Epithelial cell of umbilical artery (primary cell): ENCODE measurements around the gene OVOL2. TPM values are rescaled to one million over a fixed set of nuclear protein-coding genes. Genes with fewer than 3 reads are reported as not detected.

Source experiments
- total RNA-seq: library from RNA; depleted of rRNA; stranded (reverse); fragments of >200 nt; gene quantifications from 2 replicates; pipeline ENCODE4 v1.2.3, GENCODE V29; 2014

OVOL2 gene
- not detected in 2 replicates for total RNA-seq

DNA sequence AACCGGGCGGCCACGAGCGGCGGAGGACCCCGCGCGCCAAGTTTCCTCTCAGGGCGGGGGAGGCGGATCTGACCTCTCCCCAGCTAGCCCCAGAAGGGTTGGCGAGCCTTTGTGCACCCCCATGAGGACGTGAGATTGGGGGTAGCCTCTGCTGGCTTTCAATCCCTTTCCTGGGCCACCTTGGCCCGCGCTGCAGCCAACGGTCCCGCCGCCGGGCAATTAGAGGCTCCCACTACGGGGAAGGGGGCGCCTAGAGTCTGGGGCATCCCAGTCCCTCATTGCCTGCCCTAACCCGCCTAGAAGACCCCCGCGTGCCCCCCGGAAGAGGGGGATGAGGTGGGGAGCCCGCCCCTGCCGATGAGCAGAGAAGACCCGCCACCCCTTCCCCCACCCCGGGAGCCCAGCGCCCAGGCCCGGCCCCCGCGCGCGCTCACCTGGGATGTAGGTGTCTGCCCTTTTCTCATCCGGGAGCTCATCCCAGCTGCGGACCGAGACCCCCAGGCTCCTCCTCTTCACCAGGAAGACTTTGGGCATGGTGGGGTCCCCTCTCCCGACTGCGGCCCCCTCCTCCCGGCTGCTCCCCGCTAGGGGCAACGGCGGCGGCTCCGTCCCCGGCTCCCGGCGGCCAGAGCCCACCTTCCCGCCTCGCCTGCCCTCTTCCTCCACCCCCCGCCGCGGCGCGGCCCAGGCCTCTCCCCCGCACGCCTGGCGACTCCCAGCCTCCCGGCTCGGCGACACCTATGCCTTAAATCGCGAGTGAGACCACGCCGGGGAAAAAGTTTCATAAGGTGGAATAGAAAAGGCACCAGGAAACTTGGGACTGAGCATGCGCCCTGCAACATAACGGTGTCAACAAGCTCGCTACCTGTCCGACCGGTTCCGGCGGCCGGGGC, at the start of gene OVOL2:
TSS of gene OVOL2 (minus strand) at position 816 of the 893 bp plus-strand sequence. CDS start at position 534, 282 bp downstream.

Other genes starting within 250 kb of the OVOL2 start
- gene SNX5, start 89.1 kb downstream of the OVOL2 start, total RNA-seq, result 101 and 133 TPM in 2 replicates
- gene MGME1, start 88.9 kb downstream of the OVOL2 start, total RNA-seq, result 10.4 and 12.3 TPM in 2 replicates
- 11.0 and 13.2 TPM in 2 replicates for gene KAT14, start 79.9 kb upstream of the OVOL2 start, total RNA-seq
- 13.6 and 18.4 TPM in 2 replicates for gene PET117, start 79.9 kb upstream of the OVOL2 start, total RNA-seq
- gene ZNF133, start 230.6 kb upstream of the OVOL2 start, total RNA-seq, result 14.3 and 20.8 TPM in 2 replicates